ENCODE results near the gene FGF12.
A peak's percentile ranks its signal among the peaks of the same experiment; 100 is the strongest.

Gene FGF12

GRCh38 chr3:192413461-192413860 is 313.9 kb downstream of the FGF12 start:
- DNase-seq (ENCODE audit: low read depth, low spot score) = no peak
- POLR2A ChIA-PET = no interaction called here
- no peak overlapping the region for H3K4me3 ChIP-seq (ENCODE audit: low read depth, low read length)
- TF ChIP-seq, protein P1, sequence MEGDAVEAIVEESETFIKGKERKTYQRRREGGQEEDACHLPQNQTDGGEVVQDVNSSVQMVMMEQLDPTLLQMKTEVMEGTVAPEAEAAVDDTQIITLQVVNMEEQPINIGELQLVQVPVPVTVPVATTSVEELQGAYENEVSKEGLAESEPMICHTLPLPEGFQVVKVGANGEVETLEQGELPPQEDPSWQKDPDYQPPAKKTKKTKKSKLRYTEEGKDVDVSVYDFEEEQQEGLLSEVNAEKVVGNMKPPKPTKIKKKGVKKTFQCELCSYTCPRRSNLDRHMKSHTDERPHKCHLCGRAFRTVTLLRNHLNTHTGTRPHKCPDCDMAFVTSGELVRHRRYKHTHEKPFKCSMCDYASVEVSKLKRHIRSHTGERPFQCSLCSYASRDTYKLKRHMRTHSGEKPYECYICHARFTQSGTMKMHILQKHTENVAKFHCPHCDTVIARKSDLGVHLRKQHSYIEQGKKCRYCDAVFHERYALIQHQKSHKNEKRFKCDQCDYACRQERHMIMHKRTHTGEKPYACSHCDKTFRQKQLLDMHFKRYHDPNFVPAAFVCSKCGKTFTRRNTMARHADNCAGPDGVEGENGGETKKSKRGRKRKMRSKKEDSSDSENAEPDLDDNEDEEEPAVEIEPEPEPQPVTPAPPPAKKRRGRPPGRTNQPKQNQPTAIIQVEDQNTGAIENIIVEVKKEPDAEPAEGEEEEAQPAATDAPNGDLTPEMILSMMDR (IDR thresholded peaks at IDR 0.05; ENCODE audit: insufficient read depth, low read length, missing control alignments) = no peak
- CTCF ChIA-PET = no interaction called here

GRCh38 chr3:192410684-192410960 is 316.7 kb downstream of the FGF12 start:
- ChIA-PET POLR2A (no interaction called here), CTCF (no interaction called here)
- no peak overlapping the region for H3K4me3 ChIP-seq (ENCODE audit: low read depth, low read length)
- TF ChIP-seq, protein P1 (IDR thresholded peaks at IDR 0.05; ENCODE audit: insufficient read depth, low read length, missing control alignments) = no peak
- no peak for DNase-seq (ENCODE audit: low read depth, low spot score)

- TF ChIP-seq, protein P1 (IDR thresholded peaks at IDR 0.05; ENCODE audit: insufficient read depth, low read length, missing control alignments) = no peak
- ChIA-PET CTCF (no interaction called here), POLR2A (no interaction called here)
- H3K4me3 ChIP-seq (ENCODE audit: low read depth, low read length) = no peak overlapping the region; the same call in 1 of the 2 replicates
- no peak for DNase-seq (ENCODE audit: low read depth, low spot score)
These were observed 317.3 kb downstream of the FGF12 start for GRCh38 chr3:192409838-192410683.

DNA sequence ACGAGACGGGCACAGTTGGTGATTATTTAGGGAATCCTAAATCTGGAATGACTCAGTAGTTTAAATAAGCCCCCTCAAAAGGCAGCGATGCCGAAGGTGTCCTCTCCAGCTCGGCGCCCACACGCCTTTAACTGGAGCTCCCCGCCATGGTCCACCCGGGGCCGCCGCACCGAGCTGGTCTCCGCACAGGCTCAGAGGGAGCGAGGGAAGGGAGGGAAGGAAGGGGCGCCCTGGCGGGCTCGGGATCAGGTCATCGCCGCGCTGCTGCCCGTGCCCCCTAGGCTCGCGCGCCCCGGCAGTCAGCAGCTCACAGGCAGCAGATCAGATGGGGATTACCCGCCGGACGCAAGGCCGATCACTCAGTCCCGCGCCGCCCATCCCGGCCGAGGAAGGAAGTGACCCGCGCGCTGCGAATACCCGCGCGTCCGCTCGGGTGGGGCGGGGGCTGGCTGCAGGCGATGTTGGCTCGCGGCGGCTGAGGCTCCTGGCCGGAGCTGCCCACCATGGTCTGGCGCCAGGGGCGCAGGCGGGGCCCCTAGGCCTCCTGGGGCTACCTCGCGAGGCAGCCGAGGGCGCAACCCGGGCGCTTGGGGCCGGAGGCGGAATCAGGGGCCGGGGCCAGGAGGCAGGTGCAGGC is 318.0 kb downstream of the FGF12 start:
- peak overlapping the region; percentile 4; the same call in 1 of the 2 replicates for H3K4me3 ChIP-seq (ENCODE audit: low read depth, low read length)
- CTCF ChIA-PET = no interaction called here
- no peak for DNase-seq (ENCODE audit: low read depth, low spot score)
- TF ChIP-seq, protein P1 (IDR thresholded peaks at IDR 0.05; ENCODE audit: insufficient read depth, low read length, missing control alignments) = no peak
- POLR2A ChIA-PET = no interaction called here

DNA sequence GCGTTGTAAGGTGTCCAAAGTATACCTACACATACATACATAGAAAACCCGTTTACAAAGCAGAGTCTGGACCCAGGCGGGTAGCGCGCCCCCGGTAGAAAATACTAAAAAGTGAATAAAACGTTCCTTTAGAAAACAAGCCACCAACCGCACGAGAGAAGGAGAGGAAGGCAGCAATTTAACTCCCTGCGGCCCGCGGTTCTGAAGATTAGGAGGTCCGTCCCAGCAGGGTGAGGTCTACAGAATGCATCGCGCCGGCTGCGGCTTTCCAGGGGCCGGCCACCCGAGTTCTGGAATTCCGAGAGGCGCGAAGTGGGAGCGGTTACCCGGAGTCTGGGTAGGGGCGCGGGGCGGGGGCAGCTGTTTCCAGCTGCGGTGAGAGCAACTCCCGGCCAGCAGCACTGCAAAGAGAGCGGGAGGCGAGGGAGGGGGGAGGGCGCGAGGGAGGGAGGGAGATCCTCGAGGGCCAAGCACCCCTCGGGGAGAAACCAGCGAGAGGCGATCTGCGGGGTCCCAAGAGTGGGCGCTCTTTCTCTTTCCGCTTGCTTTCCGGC is 318.6 kb downstream of the FGF12 start:
- no peak overlapping the region; the same call in 1 of the 2 replicates for H3K4me3 ChIP-seq (ENCODE audit: low read depth, low read length)
- POLR2A ChIA-PET = no interaction called here
- TF ChIP-seq, protein P1 (IDR thresholded peaks at IDR 0.05; ENCODE audit: insufficient read depth, low read length, missing control alignments) = no peak
- CTCF ChIA-PET = no interaction called here
- DNase-seq (ENCODE audit: low read depth, low spot score) = no peak

- POLR2A ChIA-PET = no interaction called here
- DNase-seq (ENCODE audit: low read depth, low spot score) = no peak
These were observed 319.2 kb downstream of the FGF12 start for GRCh38 chr3:192408007-192408646.

More at GRCh38 chr3:192408007-192408646, 319.2 kb downstream of the FGF12 start:
- H3K4me3 ChIP-seq (ENCODE audit: low read depth, low read length) = no peak overlapping the region
- TF ChIP-seq, protein P1 (IDR thresholded peaks at IDR 0.05; ENCODE audit: insufficient read depth, low read length, missing control alignments) = no peak
- CTCF ChIA-PET = no interaction called here
